Activated CD4-positive, CD25-positive, alpha-beta regulatory T cell treated with anti-CD3 and anti-CD28 coated beads, Interleukin-2, amount 50 U/mL, for 16 hours (primary cell): Measurements from ENCODE around the gene WASF2.

ENCODE experiments used
- DNase-seq: peaks from one replicate; pipeline ENCODE4 v3.0.0-alpha.2; 2020; ENCODE audit warnings: low read depth, low spot score

Gene WASF2

DNA sequence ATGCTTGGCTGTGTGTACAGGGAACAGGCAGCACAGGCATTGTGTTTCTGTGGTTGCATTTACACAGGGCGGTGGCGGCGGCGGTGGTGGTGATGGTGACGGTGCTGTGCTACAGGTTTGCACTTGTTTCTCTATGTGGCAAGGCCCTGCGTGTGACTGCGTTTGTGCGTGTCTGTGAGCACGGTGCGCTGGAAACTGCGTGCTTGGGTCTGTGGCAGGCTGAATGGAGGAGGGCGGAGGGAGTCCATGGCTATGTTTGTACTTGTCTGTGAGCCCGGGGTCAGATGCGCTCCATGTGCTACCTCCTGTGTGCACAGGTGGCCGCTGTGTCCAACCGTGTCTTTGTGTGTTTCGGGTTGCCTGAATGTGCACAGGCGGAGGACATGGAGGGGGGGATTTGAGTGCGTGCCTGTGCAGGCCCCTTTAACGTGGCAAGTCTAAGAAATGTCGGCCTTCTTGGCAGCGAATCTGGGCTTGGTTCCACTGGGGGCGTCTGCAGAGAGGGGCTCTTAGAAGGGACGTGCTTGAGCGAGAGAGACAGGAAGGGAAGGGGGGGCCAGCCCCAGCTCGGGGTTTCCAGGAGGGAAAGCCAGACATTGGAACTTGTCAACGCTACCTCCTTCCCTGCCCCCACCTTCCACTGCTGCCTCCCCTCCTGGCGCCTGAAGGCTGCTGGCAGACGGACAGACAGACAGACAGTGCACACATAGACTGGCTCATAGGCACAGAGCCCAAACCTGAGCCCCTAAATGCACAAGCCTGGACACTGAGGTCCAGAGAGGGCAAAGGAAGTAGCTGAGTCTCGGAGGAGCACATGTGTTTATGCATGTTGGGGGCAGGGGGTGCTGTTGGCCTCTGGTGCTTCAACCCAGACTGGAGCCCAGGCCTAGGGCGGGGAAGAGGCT, 32.7 kb upstream of the WASF2 start:
- DNase-seq, result peak; percentile 35

DNA sequence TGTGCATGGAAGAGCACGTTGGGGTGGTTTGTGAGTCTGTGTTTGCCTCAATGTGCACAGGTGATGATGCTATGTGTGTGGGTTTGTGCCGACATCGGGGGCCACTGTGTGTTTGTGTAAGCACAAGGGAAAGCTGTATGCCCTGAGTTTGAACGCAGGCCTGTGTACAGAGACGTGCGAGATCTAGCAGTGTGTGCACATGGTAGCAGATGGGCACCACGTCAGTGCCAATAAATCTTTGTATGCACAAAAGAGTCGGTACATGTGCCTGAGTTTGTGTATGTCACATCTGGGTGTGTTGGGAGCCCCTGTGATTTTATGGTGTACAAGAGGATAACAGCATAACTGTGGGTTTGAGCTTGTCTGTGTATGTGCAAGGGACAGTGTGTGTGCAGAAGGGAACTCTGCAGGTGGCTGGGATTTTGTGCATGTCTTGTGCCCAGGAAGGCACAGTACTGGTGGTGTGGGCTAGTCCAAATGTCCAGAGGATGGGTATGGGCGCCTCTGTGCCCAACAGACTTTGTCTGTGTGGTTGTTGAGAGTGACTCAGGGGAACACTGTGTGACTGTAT, 32.0 kb upstream of the WASF2 start:
- DNase-seq, result no peak

DNA sequence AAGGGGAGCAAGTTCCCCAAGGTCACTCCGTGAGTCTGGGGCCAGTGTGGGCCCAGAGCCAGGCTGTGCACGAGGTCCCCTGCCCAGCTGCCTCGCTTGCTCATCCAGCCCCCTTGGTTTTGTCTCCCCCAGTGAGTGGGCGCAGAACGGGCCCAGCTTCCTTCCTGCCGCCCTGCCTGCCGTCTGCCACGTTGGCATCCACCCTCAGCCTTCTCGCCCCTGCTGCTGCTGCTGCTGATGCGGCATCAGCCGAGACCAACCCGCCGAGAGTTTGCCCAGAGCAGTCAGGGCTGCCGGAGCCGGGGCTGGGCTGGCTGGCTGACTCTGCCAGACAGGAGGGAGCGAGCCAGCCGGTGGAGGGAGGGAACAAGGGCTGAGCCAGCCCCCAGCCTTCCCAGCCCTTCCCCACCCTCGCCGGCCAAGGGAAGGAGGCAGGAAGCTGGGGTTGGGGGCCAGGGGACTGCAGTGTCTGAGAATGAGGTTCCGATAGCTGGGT, 31.4 kb upstream of the WASF2 start:
- DNase-seq, result no peak

DNA sequence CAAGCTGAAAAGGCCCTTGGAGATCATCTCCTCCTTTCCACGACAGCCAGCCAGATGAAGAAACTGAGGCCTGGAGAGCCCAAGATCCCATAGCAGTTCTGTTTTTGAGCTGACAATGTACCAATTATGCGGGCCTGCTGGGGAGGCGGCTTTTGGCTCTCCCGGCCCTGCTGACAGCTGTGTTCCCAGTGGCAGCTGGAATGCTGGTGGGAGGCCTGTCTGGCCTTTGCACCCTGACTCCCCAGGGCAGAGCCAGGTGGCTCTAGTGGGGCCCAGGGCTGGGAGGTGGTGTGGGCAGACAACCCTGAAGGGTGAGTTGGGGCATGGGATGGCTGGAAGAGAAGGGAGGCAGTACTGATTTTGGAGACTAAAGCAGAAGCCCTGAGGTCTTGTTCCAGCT, 30.7 kb upstream of the WASF2 start:
- no peak for DNase-seq

DNA sequence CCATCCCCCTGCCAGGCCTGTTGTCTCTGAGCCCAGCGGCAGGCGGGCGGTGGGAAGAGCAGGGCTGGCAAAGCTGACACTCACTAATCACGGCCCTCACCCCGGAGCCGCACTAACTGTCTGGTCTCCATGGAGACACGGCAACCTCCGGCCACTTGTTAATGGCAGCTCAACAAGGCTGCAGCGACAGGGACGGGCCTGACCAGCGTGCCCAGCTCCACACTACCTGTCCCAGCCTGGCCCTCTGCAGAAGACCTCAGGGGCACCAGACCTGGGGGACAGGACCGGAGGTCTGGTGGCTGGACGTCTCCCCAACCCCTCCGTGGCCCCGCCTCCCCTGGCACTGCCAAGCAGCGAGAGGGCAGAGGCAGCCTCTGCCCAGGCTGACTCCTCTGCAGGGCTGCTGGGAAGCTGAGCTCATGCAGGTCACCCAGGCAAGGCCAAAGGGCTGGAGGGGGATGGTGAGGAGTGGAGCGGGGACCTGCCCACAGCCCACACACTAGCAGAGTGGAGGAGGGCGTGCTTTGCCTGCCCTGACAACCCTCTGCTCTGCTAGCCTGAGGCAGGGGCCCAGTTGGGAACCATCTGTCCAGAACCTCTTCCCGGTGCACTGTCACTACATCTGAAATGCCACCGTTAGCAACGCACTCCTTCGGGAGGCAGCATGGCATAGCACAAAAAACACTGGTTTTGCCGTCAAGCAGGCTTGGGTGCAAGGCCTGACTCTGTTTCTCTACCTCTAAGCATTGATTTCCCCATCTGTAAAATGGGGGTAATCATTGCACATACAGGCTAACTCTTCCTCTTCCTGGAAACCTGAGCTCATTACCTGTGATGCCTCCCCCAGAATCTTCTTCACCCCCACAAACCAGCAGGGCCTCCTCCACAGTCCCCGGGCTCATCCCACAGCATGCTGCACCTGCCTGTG, 29.6 kb upstream of the WASF2 start:
- DNase-seq, result no peak

DNA sequence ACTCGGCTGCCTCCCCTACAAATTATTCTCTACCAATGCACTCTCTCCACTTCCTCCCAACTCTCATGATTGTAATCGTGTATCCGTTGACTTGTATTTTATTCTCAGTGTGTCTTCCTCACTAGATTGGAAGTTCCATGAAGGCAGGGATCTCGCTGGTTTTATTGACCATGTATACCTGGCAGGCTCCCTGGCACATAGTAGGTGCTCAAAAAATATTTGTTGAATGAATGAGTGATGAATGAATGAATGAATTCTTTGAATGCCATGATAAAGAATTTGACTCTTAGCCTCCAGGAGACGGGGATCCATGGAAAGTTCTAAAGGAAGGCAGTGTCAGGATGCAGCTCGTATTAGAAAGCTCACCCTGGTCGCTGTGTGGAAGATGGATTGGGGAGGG, 28.8 kb upstream of the WASF2 start:
- DNase-seq, result no peak

DNA sequence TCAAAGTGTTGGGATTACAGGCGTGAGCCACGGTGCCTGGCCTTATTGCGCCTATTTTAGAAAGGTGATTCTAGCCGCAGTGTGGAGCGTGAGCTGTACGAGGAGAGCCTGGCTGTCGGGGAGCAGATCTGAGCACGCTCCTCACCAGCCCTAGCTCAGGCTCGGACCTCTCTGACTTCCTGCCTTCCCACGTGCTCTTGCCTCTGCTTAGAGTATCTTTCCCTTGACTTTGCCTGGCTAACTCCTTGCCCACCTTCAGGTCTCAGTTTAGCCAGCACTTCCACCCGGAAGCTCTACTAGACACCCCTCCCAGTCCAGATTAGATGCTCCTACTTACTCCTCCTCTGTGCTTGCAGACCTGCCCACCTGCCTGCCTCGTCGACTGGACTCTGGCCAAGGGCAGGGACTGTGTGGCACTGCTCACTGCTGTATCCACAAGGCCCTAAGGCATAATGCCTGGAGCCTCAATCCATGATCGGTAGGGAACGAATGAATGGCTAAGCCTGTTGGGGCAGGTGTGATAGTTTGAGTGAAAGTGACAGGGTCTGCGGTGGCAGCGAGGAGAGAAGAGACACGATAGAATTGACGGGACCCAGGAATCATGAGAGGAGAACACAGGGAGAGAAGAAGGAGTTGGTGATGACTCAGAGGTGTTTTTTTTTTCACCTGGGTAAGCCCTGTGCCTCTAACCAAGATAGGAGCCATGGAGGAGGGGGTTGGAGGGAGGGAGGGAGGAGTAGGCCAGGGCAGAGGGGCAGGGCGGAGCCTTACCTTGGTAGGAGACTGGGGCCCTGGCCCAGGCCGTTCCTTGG, 28.1 kb upstream of the WASF2 start:
- no peak for DNase-seq

DNA sequence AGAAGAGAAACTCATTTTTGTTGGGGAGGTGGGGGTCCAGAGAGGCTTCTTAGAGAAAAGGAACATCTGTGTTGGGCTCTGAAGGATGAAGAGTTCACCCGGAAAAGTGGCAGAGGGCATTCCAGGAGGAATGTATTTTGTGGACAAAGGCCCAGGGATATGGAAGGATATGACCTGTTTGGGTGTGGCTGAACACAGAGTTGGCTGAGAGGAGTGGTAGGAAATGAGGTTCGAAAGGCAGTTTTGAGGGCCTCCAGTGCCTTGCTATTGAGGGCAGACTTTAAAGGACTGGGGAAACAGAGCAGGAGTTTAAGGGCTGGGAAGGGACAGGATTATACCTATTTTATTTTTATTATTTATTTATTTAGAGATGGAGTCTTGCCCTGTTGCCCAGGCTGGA, 27.3 kb upstream of the WASF2 start:
- no peak for DNase-seq

DNA sequence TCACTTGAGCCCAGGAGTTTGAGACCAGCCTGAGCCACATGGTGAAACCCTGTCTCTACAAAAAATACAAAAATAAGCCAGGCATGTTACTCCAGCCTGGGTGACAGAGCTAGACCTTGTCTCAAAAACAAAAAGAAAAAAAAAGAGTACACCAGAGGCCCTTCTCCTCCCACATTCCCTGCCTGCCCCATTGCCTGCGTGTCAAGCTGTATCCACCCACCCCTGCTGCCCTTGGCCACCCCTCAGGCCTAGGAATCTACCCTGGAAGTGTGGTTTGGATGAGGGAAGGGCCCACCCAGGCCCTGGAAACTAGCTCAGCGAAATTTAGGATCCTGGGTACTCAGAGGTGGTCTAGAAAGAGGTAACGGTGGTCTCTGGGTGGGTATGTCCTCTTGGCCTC, 25.7 kb upstream of the WASF2 start:
- DNase-seq, result no peak

DNA sequence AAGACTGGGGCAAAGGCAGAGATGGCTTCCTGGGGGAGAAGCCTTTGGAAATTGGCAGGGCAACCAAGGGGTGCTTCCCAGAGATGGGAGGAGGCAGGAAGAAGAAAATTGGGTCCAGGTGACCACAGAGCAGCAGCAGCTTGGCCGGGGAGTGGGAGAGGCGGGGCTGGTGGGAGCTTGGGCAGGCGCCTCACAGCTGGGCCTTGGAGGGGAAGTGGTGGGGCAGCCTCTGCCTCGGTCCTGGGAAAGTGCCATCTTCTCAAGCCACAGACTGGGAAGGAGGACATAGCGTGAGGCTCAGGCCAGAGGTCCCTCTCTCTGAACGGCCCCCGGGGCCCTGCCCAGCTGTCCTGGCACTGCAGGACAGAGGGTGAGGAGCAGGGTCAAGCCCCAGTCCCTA, 24.0 kb upstream of the WASF2 start:
- no peak for DNase-seq

DNA sequence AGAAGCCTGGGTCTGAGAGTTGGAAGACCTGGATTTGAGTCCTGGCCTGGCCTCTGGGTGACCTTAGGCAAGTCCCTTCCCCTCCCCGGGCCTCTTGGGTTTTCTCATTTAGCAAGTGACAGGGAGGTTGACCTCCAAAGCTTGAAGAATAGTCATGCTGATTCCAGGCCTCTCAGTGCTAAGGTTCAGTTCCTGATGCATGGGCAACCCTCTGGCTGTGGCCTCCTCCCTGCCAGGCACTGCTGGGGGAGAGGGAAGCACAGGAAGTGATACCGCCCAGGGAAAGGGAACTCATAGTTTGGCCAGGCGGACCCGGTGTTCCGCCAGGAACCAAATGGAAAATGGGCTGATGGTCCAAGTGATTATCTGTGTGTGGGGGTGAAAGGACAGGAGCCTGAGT, 23.6 kb upstream of the WASF2 start:
- DNase-seq, result no peak

DNA sequence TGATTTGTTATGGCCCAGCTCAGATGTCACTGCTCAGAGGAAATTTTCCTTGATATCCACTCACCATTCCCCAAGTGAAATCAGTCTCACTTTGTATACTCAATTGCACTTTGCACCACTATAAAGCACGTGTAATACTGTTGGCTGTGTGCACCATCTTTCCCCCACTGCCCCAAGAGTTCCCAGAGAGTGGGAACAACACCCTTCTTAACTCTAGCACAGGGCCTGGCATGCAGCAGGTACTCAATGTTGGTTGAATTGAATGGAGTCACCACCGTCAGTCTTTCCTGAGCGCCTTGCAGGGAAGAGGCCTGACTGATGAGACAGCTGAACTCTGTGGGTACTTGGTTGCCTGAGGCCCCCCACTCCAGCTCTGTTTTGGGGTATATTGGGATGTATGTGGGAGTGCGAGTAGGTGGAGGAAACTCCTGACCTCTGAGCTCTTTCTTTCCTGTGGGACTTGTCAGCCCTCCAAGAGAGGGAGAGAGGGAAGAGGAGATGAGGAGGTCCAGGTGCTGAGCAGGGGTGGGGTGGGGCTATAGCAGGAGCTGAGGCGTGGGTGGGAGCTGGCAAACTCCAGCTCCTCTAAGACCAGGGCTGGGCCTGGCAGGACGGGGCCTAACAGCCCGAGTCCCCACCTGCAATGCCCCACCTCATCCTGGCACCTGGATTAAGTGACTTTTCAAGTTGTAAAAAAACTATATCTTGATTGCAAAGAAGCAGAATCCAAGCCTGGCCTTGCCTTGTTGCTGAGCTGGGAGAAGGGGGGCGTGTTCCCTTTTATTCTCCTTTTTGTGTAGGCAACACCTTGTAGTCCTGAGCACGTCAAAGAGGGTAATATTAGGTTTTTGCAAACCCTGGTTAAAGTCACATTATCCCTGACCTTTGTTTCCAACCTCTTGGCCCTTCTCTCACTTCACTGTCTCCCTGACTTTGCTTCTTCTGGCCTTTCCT, 19.4 kb upstream of the WASF2 start:
- DNase-seq, result no peak

DNA sequence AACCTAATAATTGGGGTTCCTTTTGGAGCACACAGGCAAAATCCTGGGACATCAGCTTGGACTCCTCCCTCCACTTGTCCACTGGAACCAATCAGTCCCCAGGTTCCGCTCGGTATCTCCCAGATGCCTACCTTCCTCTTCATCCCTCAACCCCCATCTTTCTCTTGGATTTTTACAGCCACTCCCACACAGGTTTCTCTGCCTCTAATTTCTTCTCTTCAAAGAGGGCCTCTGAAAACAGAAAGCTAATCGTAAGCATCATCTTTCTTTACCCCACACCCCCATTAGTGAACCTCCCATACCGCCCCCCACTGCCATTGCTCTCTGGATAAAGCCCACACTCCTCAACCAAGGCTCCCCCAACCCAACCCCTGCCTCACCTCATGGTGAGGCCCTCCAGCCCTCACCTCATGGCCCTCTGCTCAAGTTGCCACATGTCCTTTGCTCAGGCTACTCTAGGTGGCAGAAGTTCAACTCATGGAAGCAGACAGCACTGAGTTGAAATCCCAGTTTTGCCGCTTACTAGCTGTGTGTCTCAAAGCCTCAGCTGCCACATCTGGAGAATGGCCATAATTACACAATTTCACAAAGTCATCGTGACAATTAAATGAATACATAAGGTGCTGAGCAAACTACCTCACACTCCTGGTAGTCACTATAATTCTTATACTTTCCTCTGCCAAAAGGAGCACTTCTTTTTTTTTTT, 18.1 kb upstream of the WASF2 start:
- no peak for DNase-seq

DNA sequence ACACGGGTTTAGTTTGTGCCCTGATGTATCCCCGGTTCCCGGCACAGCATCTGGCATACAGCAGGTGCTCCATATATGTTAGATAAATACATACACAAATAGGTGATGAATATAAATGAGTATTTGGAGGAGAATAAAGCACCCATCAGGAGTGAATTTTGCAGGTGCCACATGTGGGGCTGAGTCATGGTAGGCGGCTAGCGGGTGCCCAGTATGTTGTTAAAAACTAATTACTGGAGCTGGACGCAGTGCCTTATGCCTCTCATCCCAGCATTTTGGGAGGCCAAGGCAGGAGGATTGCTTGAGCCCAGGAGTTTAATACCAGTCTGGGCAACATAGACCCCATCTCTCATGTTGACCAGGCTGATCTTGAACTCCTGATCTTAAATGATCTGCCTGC, 16.7 kb upstream of the WASF2 start:
- DNase-seq, result no peak

DNA sequence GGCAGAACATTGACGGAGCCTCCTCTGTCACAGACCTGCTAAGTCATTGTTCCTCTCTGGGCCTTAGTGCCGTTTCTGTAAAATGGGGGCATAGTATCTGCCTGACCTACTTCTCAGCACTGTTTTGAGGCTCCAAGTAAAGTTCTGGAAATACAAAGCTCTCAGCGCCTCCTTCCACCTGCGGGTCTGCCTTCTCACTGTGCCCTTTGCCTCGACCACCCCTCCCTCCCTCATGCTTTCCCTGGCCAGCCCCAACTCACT, 15.4 kb upstream of the WASF2 start:
- no peak for DNase-seq

DNA sequence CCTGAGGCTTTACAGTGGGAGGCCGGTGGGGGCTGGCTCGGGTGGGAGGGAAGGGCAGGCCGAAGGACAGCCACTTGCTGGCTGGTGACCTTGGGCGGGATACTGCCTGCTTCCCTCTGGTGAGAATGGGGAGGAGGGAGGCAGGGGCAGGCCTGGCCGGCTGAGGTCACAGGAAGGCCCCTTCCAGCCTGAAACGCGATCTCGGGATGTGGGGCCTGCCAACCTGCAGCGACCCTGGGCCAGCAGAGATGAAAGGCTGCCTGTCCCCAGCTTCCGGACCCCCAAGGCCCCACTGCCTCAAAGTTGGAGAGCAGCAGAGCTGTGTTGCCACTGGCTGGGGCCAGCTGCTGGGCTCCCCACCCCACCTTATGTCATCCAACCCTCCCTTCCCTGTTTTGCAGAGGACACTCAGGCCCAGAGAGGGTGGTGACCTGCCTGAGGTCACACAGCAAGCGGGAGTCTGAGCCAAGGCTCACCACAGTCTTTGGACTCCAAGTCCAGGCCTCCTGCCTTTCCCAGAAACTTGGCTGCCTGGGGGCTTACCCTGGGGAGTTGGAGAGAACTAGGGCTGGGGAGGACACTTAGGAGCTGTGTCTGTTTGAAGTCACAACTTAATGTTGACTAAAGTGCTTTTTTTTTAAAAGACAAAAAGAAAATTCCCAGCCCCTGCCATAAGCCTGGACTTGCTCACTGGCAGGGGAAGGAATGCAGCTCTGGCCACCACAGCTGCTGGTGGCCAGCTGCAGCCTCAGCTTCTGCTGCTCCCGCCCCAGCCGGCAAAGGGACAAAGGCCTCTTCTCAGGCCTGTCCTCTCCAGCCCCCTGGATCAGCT, 14.8 kb upstream of the WASF2 start:
- DNase-seq, result no peak

DNA sequence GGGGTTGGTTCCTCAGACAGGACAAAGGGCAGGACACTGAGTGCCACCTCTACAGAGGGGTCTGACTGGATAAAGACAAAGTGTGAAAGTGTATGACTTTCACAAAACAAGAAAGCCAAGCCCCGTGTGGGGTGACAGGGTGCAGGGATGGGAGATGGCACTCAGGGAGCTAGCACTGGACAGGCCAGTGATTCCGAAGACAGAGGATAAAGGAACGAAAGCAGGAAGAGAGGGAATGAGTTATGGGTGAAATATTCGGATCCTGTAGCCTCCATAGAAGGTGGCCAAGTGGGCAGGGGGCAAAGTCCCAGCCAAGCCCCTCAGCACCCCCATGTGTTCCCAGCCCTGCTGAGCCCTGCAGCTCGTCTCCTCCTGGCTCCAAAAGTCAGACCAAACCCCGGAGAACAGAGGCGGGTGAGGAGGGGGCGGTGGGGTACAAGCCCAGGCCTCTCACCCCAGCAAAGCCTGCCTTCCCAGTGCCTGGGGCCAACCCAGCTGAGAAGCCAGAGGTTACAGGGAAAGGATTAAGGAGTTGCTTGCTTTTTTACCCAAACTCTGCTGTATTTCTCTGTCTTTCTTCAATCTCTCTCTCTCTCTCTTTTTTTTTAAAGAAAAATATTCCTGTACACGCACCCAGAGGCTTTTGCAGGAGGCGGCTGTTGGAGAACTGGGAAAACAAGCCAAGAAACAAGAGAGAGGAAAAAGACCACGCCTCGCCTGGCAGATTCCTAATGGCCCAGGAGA, 14.0 kb upstream of the WASF2 start:
- no peak for DNase-seq

DNA sequence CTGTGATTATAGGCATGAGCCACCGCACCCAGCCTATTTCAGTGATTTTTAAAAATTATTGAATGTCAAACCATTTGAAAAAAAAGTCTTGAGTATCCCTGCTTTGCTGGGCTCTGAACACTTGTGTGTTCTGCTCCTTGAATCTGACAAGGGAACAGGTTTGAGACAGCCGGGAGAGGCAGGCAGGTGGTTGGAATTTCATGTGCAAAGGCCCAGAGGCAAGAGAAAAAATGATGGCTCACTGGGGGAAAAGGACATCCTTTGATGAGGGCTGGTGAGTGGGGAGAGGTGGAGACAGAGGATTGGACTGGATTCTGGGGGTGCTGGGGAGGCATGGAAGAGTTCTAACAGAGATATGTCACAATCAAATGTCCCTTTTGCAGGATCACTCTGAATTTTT, 13.1 kb upstream of the WASF2 start:
- DNase-seq, result no peak
